NCI-H2107 treated with DMSO at 0.1 percent for 48 hours (cell line): ENCODE data around the gene GMNN.
"Not testable (repeated sequence)": the region's sequence is repeated elsewhere in the genome, so short reads cannot be mapped to it uniquely, and the experiment has no call there.

Experiments
- DNase-seq: peaks from one replicate; lab custom pipeline; 2025; ENCODE audit not compliant: unreplicated experiment; lab: John Stamatoyannopoulos, UW

Gene GMNN

DNA sequence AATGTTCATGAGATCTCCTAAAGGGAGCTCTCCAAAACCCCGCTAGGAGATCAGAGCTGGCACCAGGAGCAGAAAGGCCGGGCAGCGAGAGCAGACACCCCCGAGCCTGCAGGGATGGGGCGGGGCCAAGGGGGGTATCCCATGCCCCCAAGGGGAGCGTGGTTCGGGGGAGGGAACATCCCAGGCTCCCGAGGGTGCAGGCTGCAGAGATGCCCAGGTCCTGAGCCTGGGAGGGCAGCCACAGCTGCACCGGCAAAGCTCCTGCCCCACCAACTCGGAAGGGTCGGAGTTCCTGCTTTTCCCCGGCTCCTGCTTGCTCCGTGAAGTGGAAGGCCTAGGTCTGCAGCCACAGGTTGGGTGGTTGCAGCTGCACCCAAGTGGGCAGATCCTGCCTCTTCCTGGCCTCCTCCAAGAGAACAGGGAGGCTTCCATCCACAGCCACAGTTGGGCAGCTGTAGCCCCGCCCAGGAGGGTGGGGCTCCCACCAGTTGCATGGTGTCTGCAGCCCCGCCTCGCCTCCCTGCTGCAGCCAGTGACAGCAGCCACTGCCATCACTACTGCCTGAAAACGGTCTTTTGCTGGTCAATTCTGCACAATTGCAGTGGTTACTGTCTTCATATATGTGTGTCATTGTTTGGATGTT, 13.4 kb upstream of the GMNN start:
- no peak for DNase-seq

DNA sequence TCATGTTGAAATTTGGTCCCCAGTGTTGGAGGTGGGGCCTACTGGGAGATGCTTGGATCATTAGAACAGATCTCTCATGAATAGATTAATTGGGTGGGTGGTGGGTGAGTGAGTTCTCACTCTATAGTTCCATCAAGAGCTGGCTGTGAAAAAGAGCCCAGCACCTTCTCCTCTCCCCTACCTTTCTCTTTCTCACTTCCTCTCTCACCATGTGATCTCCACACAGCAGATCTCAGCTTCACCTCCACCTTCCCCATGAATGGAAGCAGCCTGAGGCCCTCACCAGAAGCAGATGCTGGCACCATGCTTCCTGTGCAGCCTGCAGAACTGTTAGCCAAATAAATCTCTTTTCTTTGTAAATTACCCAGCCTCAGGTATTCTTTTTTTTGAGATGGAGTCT, 12.9 kb upstream of the GMNN start:
- DNase-seq = no peak

DNA sequence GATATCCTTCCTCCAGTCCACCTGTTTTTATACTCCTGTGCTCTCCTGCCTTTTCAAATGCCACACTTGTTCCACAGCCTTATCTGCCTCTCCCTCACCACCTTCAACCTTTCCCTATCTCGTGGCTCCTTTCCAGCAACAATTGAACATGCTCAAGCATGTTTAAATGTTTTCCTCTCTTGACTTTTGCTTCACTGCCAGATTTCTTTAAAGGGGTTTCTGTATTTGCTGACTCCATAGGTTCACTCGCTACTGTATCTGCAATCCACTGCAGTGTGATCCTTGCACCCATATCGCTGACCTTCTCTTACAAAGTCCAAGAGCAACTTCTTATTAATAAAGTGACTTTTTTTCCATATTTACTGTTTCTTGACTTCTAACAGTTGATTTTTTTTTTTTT, 11.2 kb upstream of the GMNN start:
- no peak for DNase-seq

DNA sequence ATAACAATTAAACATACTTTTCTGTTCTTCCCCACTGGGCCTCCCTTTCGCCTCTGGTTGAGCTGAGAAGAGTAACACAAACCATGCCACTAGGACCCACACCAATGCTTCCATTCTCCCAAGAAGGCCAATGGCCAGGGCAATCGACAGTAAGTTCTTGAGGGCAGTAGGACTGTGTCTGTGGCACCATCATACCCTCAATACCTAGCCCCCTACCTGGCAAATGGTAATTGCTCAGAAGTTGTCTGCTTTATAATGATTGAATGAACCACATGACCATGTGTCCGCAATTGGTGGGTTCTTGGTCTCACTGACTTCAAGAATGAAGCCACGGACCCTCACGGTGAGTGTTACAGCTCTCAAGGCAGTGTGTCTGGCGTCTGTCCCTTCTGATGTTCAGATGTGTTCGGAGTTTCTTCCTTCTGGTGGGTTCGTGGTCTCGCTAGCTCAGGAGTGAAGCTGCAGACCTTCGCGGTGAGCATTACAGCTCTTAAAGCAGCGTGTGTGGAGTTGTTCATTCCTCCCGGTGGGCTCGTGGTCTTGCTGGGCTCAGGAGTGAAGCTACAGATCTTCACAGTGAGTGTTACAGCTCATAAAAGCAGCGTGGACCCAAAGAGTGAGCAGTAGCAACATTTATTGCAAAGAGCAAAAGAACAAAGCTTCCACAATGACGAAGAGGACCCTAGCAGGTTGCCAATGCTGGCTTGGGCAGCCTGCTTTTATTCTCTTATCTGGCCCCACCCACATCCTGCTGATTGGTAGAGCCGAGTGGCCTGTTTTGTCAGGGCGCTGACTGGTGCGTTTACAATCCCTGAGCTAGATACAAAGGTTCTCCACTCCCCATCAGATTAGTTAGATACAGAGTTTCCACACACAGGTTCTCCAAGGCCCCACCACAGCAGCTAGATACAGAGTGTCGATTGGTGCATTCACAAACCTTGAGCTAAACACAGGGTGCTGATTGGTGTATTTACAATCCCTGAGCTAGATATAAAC, 9.6 kb upstream of the GMNN start:
- DNase-seq = not testable (repeated sequence)

DNA sequence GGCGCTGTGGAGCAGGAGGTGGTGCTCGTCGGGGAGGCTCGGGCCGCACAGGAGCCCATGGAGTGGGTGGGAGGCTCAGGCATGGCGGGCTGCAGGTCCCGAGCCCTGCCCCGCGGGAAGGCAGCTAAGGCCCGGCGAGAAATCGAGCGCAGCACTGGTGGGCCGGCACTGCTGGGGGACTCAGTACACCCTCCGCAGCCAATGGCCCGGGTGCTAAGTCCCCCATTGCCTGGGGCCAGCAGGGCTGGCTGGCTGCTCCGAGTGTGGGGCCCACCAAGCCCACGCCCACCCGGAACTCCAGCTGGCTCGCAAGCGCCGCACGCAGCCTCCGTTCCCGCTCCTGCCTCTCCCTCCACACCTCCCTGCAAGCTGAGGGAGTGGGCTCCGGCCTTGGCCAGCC, 8.8 kb upstream of the GMNN start:
- DNase-seq = not testable (repeated sequence)

DNA sequence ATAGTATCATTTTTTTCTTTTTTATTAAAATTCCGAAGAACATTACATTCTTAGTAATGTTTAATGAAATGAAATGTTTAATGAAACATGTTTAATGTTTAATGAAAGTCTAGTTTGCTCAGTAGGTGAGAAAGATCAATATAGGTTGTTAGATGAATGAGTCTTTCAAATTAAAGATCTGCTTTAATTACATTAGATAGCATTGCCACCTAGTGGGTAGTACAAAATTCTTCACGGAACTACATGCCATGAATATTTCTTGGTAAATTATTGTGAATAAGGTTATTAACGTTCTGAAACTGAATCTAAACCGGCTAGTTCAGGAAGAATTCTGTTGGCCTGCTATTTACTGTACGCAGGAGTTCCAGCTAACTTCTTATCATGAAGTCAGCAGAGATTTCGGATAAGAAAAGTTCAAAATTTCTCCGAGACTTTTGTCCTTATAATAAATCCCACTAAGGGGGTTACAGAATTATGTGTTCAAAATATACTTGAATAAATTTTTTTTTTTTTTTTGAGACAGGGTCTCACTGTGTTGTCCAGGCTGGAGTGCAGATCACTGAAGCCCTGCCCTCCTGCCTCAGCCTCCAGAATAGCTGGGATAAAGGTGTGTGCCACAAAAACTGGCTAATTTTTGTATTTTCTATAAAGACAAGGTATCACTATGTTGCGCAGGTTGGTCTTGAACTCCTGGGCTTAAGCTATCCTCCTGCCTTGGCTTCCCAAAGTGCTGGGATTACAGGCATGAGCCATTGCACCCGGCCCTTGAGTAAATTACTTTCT, 7.9 kb upstream of the GMNN start:
- peak; percentile 6 for DNase-seq

DNA sequence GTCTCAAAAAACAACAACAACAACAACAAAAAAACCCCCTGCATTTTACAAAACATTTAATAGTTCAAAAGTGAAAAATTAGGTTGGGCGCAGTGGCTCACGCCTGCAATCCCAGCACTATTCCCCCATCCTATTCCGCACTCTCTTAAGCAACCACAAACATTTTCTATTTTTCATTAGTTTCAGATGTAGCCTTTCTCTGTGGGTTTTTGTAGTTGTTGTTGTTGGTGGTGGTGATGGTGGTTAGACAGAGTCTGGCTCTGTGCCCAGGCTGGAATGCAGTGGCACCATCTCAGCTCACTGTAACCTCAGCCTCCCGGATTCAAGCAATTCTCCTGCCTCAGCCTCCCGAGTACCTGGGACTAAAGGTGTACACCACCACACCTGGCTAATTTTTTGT, 6.4 kb upstream of the GMNN start:
- no peak for DNase-seq

DNA sequence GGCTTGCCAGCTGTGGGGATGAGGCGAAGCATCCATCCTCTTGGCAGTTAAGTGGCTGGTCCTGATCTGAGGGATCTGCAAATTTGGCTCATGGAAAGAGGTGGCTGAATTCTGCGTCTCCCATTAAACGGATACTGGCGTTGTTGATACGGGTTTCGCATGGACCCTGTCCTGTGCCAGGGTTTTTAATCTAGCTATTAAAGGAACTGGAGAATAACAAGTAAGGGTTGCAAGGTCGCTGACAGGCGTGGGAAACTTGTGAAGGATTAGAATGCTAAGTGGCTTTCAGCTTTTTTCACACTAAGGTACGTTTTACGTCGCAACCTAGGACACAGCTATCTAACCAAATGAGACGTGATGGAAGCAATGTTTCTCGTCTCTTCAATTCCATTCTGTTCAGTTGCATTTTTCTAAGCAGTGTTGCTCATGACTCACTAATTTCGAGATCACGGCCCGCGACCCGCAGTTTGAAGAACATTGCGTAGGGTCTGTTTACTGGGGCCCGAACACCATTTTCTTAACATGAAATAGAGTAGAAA, 852 bp downstream of the GMNN start:
- DNase-seq = no peak

DNA sequence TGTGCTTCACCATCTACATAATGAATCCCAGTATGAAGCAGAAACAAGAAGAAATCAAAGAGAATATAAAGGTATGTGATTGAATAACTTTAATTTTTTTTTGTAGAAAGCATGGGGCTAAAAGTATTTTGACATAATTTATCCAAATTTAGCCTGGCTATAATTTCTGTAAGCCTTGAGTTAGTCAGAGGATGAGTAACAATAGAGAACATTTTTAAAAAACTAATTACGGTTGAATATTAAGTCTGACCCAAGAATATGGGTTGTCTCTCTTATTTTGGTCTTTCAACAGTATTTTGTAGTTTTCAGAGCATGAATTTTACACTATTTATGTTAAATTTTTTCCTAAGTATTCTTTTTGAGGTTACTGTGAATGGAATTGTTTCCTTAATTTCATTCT, 2.5 kb downstream of the GMNN start:
- DNase-seq = no peak

DNA sequence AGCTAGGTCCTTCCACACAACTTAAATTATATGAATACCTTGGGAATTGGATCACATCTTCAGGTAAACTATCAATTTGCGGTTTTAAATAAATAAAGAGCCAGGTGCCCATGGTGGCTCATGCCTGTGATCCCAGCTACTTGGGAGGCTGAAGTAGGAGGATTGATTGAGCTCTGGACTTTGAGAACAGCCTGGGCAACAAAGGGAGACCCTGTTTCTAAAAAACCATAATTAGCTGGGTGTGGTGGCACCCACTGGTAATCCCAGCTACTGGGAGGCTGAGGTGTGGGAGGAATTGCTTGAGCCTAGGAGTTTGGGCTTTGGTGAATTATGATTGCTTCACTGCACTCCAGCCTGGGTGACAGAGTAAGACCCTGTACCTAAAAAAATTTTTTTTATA, 3.4 kb downstream of the GMNN start:
- DNase-seq = no peak

DNA sequence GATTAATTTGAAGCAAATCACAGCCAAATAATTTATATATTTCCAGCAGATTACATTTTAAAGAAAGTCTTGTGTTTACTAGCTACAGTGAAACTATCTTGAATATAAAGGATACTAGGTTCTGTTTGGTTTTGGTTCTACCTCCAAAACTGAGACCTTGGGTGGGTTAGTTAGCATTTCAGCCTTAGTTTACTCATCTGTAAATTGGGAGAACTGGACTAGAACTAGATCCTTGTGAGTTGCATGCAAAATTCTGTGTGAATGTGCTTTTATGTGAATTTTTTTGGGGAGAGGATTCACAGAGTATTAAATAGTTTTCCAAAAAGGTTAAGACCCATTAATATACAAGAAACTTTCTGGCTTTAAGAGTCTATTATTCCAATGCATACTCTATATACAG, 4.1 kb downstream of the GMNN start:
- no peak for DNase-seq

DNA sequence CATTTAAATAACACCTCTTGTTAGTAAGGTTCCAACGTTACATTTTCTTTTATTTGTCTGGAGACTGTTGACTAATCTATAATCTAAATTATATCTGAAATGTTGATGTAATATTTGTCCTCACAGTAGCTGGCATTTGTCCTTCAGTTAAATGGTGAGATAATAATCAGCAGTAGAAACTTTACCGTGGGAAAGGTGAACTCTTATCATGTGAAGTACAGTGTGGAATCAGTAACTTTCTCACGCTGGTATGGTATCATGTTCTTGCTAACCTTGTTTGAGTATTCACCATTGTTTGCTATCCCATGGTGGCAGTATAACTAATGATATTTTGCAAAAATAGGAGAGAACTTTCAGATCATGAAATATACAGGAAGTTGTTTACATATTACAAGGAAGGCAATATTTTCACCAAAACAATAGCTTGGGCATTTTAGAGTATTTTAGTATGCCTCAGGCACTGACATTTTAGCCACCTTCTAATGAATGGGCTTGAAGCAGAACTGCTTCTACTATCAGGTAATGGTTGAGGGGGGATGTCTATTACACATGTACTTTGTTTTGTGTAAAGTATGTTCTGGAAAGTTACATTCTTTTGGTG, 4.8 kb downstream of the GMNN start:
- DNase-seq = no peak

DNA sequence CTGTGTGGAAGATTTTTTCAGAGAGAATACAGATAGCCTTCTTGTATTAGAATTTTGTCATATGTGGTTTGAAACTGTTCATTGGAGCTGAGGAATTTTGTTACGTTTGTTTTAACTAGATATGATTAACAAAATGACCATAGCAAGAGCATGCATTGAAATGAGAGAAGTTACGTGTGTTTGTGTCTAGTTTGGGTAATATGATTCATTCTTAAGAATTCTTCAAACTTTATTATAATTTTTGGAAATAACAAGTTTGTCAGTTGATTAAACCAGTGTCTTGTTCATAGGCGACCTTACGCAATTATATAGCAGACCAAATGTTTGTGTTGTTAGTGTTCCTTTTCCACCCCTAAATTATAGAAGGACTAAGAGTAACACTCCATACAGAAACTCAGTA, 5.5 kb downstream of the GMNN start:
- no peak for DNase-seq

DNA sequence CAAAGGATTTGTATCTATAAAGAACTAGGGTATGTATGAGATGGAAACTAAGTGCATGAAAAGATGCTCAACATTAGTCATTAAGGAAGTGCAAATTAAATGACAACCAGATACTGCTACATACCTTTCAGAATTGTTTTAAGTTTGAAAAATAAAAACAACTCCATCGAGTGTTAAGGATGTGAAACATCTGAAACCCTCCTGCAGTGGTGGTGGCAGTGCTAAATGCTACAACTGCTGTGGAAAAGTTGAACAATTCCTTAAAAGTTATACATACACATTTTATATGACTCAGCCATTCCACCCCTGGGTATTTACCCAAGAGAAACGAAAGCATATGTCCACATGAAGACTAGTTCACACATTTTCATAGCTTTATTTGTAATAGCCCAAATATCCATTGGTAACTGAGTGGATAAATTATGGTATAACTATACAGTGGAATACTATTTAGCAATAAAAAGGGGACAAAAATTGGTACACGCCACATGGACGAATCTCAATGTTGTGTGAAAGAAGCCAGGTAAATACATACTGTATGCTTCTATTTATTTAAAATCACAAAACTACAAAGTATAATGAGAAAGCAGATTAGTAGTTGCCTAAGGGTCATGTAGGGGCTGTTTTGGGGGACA, 13.4 kb downstream of the GMNN start:
- DNase-seq = no peak

DNA sequence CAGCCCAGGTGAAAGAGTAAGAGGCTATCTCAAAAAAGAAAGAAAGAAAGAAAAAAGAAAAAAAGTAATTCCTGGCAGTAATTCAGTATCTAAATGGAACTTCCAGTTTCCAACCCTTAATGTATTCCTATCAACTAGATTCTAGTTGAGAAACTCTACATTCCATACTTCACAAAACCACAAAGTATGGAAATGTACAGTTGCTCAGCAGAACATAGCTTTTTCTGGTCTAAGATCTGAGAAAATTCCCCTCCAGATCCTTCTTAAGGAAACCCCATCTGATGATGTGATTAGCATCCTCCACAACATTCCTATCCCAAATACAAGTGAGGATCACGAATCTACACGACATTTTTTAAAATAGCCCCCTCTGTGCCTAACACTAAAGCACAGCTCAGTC, 20.4 kb downstream of the GMNN start:
- DNase-seq = no peak

DNA sequence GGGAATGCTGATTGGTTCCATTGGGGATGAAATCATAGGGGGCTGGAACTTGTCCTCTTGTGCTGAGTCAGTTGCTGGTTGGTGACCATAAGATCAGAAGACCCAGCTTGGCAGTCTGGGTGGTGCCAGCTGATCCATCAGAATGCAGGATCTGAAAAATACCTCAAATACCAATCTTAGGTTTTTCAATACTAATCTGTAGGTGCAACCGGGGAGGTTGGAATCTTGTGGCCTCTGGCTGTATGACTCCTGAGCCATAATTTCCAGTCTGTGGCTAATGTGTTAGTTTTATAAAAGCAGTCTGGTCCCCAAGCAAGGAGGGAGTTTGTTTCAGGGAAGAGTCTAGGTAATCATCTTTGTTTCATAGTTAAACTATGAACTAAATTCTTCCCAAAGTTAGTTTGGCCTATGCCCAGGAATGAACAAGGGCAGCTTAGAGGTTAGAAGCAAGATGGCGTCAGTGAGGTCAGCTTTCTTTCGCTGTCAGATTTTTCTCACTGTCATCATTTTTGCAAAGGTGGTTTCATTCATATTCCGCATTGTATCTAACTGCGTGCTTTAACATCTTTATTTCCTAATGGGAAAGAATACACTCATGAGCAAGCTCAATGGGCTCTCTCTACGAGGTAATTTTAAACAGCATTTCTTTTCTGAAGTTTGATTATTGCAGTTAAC, 22.0 kb downstream of the GMNN start:
- no peak for DNase-seq

DNA sequence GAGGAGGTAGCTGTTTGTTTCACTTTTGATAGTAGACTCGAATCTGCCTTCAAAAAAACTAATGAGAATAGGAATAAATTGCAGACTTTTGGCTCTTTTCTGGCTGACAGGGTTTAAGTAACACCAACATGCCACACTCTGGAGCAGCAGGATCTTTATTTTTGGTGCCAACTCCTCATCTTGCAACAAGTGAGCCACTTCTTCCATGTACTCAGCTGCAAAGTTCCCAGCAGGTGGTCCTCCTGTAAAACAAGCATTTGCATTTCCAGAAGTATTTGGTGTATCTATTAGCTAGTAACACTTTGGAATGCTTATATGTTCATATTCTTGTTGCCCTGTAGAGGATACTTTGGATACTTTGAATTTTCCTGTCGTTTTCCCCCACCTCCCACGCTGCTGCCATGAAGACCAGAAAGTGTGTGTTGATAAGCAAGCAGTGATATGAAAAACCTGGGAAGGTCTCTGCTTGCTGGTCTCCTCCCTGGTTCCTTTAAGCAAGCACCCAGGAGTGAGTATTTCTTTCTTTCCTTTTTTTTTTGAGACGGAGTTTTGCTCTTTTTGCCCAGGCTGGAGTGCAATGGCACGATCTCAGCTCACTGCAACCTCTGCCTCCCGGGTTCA, 23.0 kb downstream of the GMNN start:
- no peak for DNase-seq

DNA sequence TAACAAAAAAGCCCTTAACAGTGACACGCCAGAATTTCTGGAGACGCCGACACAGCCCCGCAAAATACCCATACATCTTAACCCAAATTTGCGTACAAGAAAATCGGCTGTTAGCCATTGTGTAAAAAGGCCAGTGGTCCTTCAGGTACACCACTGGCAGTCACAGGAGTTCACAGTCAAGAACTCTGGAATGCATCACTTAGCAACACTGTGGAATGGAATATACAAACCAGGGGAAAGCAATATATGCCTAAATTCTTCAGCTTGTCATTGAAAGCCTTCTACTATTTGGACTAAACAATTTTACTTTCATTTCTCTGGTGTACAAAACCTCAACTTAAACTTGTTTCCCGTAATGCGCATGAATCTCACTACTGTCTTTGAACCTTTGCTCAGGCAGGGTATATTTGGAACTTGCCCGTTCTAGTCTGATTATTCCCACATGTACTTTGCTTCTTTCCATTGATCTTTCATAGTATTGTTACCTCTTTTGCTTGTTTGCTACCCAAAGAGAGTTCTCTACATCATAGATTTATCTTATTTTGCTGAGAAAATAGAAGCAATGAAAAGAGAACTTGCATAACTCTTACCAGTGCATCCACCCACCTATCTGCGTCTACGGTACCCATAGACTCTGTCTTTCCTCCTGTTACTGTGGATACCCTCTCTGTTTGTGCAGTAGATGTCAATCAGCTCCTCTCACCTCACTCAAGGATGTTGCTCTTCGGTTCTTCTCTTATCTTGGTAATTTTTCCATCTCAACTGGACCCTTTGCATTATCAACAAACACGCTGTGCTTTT, 24.2 kb downstream of the GMNN start, which contains the start of gene ARMH2:
TSS of gene ARMH2 (minus strand) at position 178 of the 801 bp plus-strand sequence. CDS start at position 118, 60 bp downstream.
- no peak for DNase-seq

DNA sequence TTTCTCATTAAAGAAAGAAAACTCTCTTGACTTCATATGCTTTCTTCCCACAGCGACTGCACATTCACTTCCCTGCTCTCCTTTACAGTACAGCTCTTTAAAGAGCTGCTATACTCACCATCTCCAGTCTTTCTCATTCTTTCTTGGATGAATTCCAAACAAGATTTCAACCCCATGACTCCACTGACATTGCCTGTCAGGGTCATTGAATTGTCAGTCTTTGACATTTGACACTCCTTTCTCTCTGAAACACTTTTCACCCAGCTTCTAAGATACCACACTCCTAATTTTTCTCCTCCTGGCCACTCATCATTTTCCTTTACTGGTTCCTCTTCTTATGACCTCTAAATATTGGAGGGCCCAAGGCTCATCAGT, 24.8 kb downstream of the GMNN start:
- no peak for DNase-seq
